Measurements from ENCODE around the gene OR1J1. TPM values are rescaled to one million over a fixed set of nuclear protein-coding genes. Genes with fewer than 3 reads are reported as not detected.

OR1J1 gene
- total RNA-seq, 6 experiments from 2014 or later = not detected

GRCh38 chr9:122518226-122518625 lies 40.5 kb upstream of the OR1J1 start:
- DNase-seq = no peak
- WGBS (ENCODE audit: insufficient coverage, low coverage, low lambda C conversion rate, missing lambda C conversion rate) = 46% methylated on average over 2 of the region's 2 CpGs
- Histone ChIP-seq H3K9me3 (no peaks in the 10 kb centered on the region), H3K27ac (no peak overlapping the region), H3K4me3 (no peak overlapping the region), H3K27me3 (no peaks in the 10 kb centered on the region), H3K36me3 (no peaks in the 10 kb centered on the region), H3K4me1 (no peaks in the 10 kb centered on the region)
- intact Hi-C loops (cut with DNase I) = no loop called here
- no peak for ATAC-seq
- no peak for TF ChIP-seq CTCF (IDR thresholded peaks at IDR 0.05)
- TF ChIP-seq POLR2A (IDR thresholded peaks at IDR 0.05) = no peak

DNA sequence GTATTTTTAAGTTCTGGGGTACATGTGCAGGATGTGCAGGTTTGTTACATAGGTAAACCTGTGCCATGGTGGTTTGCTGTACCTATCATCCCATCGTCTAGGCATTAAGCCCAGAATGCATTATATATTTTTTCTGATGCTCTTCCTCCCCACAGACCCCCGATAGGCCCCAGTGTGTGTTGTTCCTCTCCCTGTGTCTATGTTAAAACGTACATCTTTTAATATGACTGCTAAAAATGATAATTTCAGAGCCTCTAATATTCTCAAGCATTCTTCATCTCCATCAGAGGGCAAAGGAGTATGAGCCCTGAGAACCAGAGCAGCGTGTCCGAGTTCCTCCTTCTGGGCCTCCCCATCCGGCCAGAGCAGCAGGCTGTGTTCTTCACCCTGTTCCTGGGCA lies 32.8 kb upstream of the OR1J1 start, which contains the start of gene OR1J2:
TSS of gene OR1J2 (plus strand) at position 301 of the 400 bp plus-strand sequence. CDS start at position 301, 0 bp downstream.
- Histone ChIP-seq H3K4me3 (no peak within 1 kb of the TSS), H3K9me3 (no peaks in the 10 kb centered on the region), H3K4me1 (no peaks in the 10 kb centered on the region), H3K27me3 (no peaks in the 10 kb centered on the region), H3K27ac (no peak within 1 kb of the TSS), H3K36me3 (no peaks in the 10 kb centered on the region)
- DNase-seq = no peak
- 25% methylated on average over 2 of the region's 6 CpGs for WGBS (ENCODE audit: insufficient coverage, low coverage, low lambda C conversion rate, missing lambda C conversion rate)
- TF ChIP-seq POLR2A (IDR thresholded peaks at IDR 0.05) (no peak), CTCF (IDR thresholded peaks at IDR 0.05) (no peak)
- no peak for ATAC-seq
- intact Hi-C loops (cut with DNase I) = no loop called here

DNA sequence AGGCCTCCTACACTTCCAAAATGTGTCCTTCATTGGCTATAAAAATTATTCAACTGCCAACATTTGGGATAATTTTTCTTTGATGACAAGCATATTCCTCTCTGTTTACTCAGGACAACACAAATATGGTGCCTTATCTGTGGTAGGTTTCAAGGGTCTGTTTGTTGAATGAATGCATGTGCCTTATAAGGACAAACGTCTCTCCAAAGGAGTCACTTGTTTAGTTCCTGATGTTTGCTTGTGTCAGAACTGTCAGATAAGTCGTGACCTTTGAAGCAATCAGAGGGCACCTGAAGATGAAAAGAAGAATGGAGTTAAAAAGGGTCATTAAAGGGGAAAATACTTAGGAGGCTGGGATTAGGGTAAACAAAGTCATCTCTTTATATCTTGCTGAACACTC lies 29.2 kb upstream of the OR1J1 start:
- DNase-seq (no peak), ATAC-seq (no peak)
- no peak for TF ChIP-seq POLR2A (IDR thresholded peaks at IDR 0.05)
- TF ChIP-seq CTCF (IDR thresholded peaks at IDR 0.05) = no peak
- no peak overlapping the region for H3K4me3 ChIP-seq
- no peaks in the 10 kb centered on the region for H3K9me3 ChIP-seq
- 19% methylated on average over 2 of the region's 2 CpGs for WGBS (ENCODE audit: insufficient coverage, low coverage, low lambda C conversion rate, missing lambda C conversion rate)
- no peaks in the 10 kb centered on the region for H3K4me1 ChIP-seq
- no peak overlapping the region for H3K27ac ChIP-seq
- intact Hi-C loops (cut with DNase I) = no loop called here
- H3K36me3 ChIP-seq = no peaks in the 10 kb centered on the region
- no peaks in the 10 kb centered on the region for H3K27me3 ChIP-seq

GRCh38 chr9:122498883-122499288 lies 21.2 kb upstream of the OR1J1 start:
- Histone ChIP-seq H3K4me3 (no peak overlapping the region), H3K27me3 (no peaks in the 10 kb centered on the region), H3K4me1 (no peaks in the 10 kb centered on the region), H3K9me3 (no peaks in the 10 kb centered on the region), H3K27ac (no peak overlapping the region), H3K36me3 (no peaks in the 10 kb centered on the region)
- intact Hi-C loops (cut with DNase I) = no loop called here
- no CpG with 5 or more reads among the region's 2 CpGs for WGBS (ENCODE audit: insufficient coverage, low coverage, low lambda C conversion rate, missing lambda C conversion rate)
- peak; percentile 70 to 89 (median 76) for ATAC-seq
- DNase-seq = no peak
- TF ChIP-seq CTCF (IDR thresholded peaks at IDR 0.05) (peak; percentile 30 to 72 (median 58)), POLR2A (IDR thresholded peaks at IDR 0.05) (no peak)

GRCh38 chr9:122479062-122479461 lies 1.3 kb upstream of the OR1J1 start:
- 84% methylated on average over 5 of the region's 5 CpGs for WGBS (ENCODE audit: insufficient coverage, low coverage, low lambda C conversion rate, missing lambda C conversion rate)
- Histone ChIP-seq H3K4me1 (no peaks in the 10 kb centered on the region), H3K4me3 (no peak overlapping the region), H3K27me3 (peaks cover 0 to 4% of the 10 kb centered on the region in 2 donors), H3K36me3 (no peaks in the 10 kb centered on the region), H3K27ac (no peak overlapping the region), H3K9me3 (no peaks in the 10 kb centered on the region)
- intact Hi-C loops (cut with DNase I) = no loop called here
- no peak for ATAC-seq
- TF ChIP-seq CTCF (IDR thresholded peaks at IDR 0.05) = no peak
- no peak for TF ChIP-seq POLR2A (IDR thresholded peaks at IDR 0.05)
- DNase-seq = no peak
